ENCODE results near the gene IGF2R. TPM values are rescaled to one million over a fixed set of nuclear protein-coding genes. Genes with fewer than 3 reads are reported as not detected.
A peak's percentile ranks its signal among the peaks of the same experiment; 100 is the strongest.

IGF2R gene
- total RNA-seq, 4 donors from 2014 or later = 48.8 to 106 (median 92.3) TPM

DNA sequence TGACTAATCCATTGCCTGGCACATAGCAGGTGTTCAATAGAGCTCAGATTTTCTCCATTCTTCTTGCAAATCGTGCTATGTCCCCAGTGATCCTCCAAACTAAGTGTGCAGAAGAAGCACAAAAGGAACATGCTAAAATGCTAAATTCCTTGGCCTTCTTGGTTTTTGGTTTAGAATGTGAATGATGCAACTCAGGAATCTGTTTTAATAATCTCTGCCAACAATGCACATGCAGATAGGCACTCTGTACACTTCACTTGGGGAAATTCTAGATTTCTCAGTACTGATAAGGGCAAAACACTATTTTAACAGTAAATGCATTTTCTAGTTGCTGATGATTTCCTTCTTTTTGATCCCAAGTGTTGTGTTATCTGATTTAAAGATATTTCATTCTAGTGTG, 188.0 kb downstream of the IGF2R start:
- WGBS, 2 donors (ENCODE audit: low coverage in 1 of 2) = 70 to 76% methylated on average over 1 of the region's 1 CpG
- in situ Hi-C loops (cut with MboI; ENCODE audit: low pct_ligation_motif_present in 1 of 4, low pct_unique_long_range_greater_than_20kb in 1 of 4, low sequenced_read_pairs in 3 of 4) = no loop called here

DNA sequence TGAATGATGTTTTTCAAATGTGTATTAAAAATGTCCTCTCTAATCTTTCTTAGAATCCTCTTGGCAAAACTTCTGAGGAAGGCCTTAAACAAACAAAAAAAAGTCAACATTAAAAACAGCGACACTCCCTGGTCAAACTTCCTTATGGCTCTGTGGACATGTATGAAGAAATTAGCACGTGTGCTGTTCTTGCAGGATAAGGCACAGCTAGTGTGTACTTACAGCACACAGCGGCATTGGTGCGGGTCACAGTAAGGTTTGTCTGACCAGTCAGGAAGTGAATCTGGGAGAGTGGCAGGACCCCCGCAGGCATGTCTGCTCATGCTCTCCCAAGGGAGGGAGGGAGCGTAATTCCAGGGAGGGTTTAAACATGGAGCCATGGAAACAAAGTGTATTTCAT, 191.6 kb downstream of the IGF2R start:
- intact Hi-C loops (cut with DNase I; ENCODE audit: low total_unique reads) (no loop called here), in situ Hi-C loops (cut with MboI; ENCODE audit: low pct_ligation_motif_present in 1 of 4, low pct_unique_long_range_greater_than_20kb in 1 of 4, low sequenced_read_pairs in 3 of 4) (no loop called here)
- Histone ChIP-seq H3K36me3 (no peaks in the 10 kb centered on the region), H3K4me3 (no peak overlapping the region), H3K27ac (peak overlapping the region in 3 of 4 donors; percentile 5 to 65 (median 27)), H3K9me3 (no peaks in the 10 kb centered on the region), H3K4me1 (peaks cover 0 to 17% (median 8%) of the 10 kb centered on the region in 4 donors), H3K27me3 (no peaks in the 10 kb centered on the region)
- DNase-seq = peak; percentile 47
- WGBS, 2 donors (ENCODE audit: low coverage in 1 of 2) = 38 to 41% methylated on average over 2 to 6 of the region's 6 CpGs
- no peak for TF ChIP-seq POLR2A (IDR thresholded peaks at IDR 0.05)
- no peak for TF ChIP-seq EP300 (IDR thresholded peaks at IDR 0.05; ENCODE audit: low read depth)
- TF ChIP-seq POLR2AphosphoS5 (IDR thresholded peaks at IDR 0.05) = peak in 2 of 3 donors; percentile 17 to 56
- TF ChIP-seq, protein P1, sequence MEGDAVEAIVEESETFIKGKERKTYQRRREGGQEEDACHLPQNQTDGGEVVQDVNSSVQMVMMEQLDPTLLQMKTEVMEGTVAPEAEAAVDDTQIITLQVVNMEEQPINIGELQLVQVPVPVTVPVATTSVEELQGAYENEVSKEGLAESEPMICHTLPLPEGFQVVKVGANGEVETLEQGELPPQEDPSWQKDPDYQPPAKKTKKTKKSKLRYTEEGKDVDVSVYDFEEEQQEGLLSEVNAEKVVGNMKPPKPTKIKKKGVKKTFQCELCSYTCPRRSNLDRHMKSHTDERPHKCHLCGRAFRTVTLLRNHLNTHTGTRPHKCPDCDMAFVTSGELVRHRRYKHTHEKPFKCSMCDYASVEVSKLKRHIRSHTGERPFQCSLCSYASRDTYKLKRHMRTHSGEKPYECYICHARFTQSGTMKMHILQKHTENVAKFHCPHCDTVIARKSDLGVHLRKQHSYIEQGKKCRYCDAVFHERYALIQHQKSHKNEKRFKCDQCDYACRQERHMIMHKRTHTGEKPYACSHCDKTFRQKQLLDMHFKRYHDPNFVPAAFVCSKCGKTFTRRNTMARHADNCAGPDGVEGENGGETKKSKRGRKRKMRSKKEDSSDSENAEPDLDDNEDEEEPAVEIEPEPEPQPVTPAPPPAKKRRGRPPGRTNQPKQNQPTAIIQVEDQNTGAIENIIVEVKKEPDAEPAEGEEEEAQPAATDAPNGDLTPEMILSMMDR (IDR thresholded peaks at IDR 0.05) = peak in 2 of 5 experiments; percentile 8 to 34

More for the DNA sequence above, 188.0 kb downstream of the IGF2R start:
- intact Hi-C loops (cut with DNase I; ENCODE audit: low total_unique reads) = no loop called here
- TF ChIP-seq POLR2A (IDR thresholded peaks at IDR 0.05) (no peak), EP300 (IDR thresholded peaks at IDR 0.05; ENCODE audit: low read depth) (no peak), POLR2AphosphoS5 (IDR thresholded peaks at IDR 0.05) (no peak)
- TF ChIP-seq, protein P1 (IDR thresholded peaks at IDR 0.05) = no peak
- DNase-seq = no peak
- H3K36me3 ChIP-seq = no peaks in the 10 kb centered on the region
- peaks cover 0 to 12% (median 8%) of the 10 kb centered on the region in 4 donors for H3K4me1 ChIP-seq
- no peak overlapping the region for H3K27ac ChIP-seq
- no peaks in the 10 kb centered on the region for H3K9me3 ChIP-seq
- H3K27me3 ChIP-seq = no peaks in the 10 kb centered on the region
- no peak overlapping the region for H3K4me3 ChIP-seq

Other genes starting within 250 kb of the IGF2R start
- gene WTAP, start 241.6 kb upstream of the IGF2R start, total RNA-seq = 100 to 1,000 TPM in 2 of 4 donors, 10 to 100 TPM in 2; 32.6 to 119 (median 88.1) TPM
- 10 to 100 TPM in 3 of 4 donors, 1 to 10 TPM in 1; 8.2 to 19.8 (median 13.8) TPM for gene ACAT2, start 207.0 kb upstream of the IGF2R start, total RNA-seq
- 100 to 1,000 TPM in 2 of 4 donors, 10 to 100 TPM in 2; 43.8 to 170 (median 112) TPM for gene TCP1, start 179.5 kb upstream of the IGF2R start, total RNA-seq
- 10 to 100 TPM; 15.3 to 68.1 (median 40.6) TPM for gene MRPL18, start 178.6 kb upstream of the IGF2R start, total RNA-seq
- gene PNLDC1, start 168.8 kb upstream of the IGF2R start, total RNA-seq = 1 to 10 TPM in 1 of 4 donors, not detected in 3; 1.5 TPM
- not detected for gene MAS1, start 78.1 kb upstream of the IGF2R start, total RNA-seq
- gene SLC22A1, start 152.7 kb downstream of the IGF2R start, total RNA-seq = 1 to 10 TPM in 1 of 4 donors, under 1 TPM in 2, not detected in 1; 0.40 to 1.7 (median 0.55) TPM